Prostate gland (tissue), 2 donors: Measurements from ENCODE around the gene PYURF. TPM values are rescaled to one million over a fixed set of nuclear protein-coding genes. Genes with fewer than 3 reads are reported as not detected.

ENCODE experiments used
- DNase-seq: peaks from one replicate; pipeline ENCODE4 v3.0.0-alpha.2; 2019; ENCODE audit warnings: low spot score
- H3K27ac ChIP-seq, 2 donors: fragments of 200-600 bp; sonication (generic); 2 replicates each; pipeline ENCODE4 v1.5.1; 2017 to 2019
- H3K27me3 ChIP-seq: fragments of 200-600 bp; sonication (generic); replicated peaks from 2 replicates; pipeline ENCODE4 v1.5.1; 2019; ENCODE audit not compliant: insufficient read depth
- H3K36me3 ChIP-seq, 2 donors: fragments of 200-600 bp; sonication (generic); 1 replicate in 1 of 2; 2 replicates in 1 of 2; pipeline versions ENCODE4 v1.5.1 to v1.8.1; 2017 to 2019
- H3K4me1 ChIP-seq: fragments of 200-600 bp; sonication (generic); replicated peaks from 2 replicates; pipeline ENCODE4 v1.5.1; 2019
- H3K4me3 ChIP-seq, 2 donors: fragments of 200-600 bp; sonication (generic); 2 replicates each; pipeline ENCODE4 v1.5.1; 2017 to 2019
- H3K9me3 ChIP-seq: fragments of 200-600 bp; sonication (generic); 2 replicates; pipeline ENCODE4 v1.5.1; 2017
- CTCF ChIP-seq, 4 experiments: fragments of 200-600 bp in 2 of 4; fragments of 450-650 bp in 2 of 4; sonication (generic) in 2 of 4; IDR thresholded peaks; 1 replicate in 3 of 4; 2 replicates in 1 of 4; pipeline ENCODE4 v1.5.1; 2016 to 2019; ENCODE audit warnings: antibody characterized with exemption in 4 of 4, mild to moderate bottlenecking in 2 of 4, moderate library complexity in 2 of 4
- POLR2A ChIP-seq: fragments of 450-650 bp; IDR thresholded peaks from one replicate; pipeline ENCODE4 v1.6.1; 2016; ENCODE audit warnings: antibody characterized with exemption, mild to moderate bottlenecking
- POLR2AphosphoS5 ChIP-seq: sonication (generic); formaldehyde crosslinking; IDR thresholded peaks from one replicate; pipeline ENCODE4 v1.6.1; 2017; ENCODE audit warnings: antibody characterized with exemption
- WGBS: methylation state at CpG from one replicate; pipeline ENCODE4 v1.1.5; 2018; 5-methylcytosine and 5-hydroxymethylcytosine counted together
- intact Hi-C: fragments of 100-400 bp; cut with DNase I; formaldehyde crosslinking; loops from one replicate; pipeline ENCODE4 v1.14.2; 2022
- total RNA-seq, 2 donors: library from RNA; depleted of rRNA; stranded (reverse); fragments of >200 nt; gene quantifications; one replicate each; pipeline ENCODE4 v1.1.0, GENCODE V29; 2016

PYURF gene
- total RNA-seq, 2 donors from 2014 or later: 84.5 to 133 TPM

GRCh38 chr4:88517825-88518224 is 5.8 kb downstream of the PYURF start:
- no peak overlapping the region for H3K27ac ChIP-seq
- no peak for DNase-seq
- intact Hi-C loops: loop anchor here (10.0 kb wide), 1 partner anchor 143 kb away; the partner anchor contains the start of gene HERC6

DNA sequence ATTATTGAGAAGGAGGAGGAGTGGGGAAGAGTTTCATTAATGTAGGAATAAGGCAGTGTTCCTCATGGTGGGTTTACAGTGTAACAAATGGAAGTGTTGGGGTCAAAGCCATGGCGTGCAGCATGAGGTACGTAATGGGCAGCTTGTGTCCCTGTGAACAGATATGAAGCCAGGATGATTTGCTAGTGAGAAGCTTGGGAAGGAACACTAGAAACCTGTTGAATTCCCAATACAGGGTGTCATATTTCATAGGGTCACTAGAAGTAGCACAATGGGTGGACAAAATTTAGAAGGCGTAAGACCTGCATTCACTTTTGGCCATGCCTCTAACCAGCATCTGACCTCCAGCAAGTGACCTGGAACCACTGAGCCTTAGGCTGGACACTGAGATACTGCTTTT is 6.8 kb downstream of the PYURF start:
- no peaks in the 10 kb centered on the region for H3K27me3 ChIP-seq
- H3K4me1 ChIP-seq: no peaks in the 10 kb centered on the region
- H3K36me3 ChIP-seq: no peaks in the 10 kb centered on the region
- no peak overlapping the region for H3K4me3 ChIP-seq
- TF ChIP-seq POLR2A: no peak
- no peak for TF ChIP-seq POLR2AphosphoS5
- TF ChIP-seq CTCF (IDR thresholded peaks at IDR 0.05): no peak
- intact Hi-C loops: loop anchor here (10.0 kb wide), 1 partner anchor 142 kb away; the partner anchor contains the start of gene HERC6
- H3K9me3 ChIP-seq: no peaks in the 10 kb centered on the region
- 78% methylated on average over 3 of the region's 3 CpGs for WGBS
- no peak for DNase-seq
- H3K27ac ChIP-seq: no peak overlapping the region

More at GRCh38 chr4:88517825-88518224, 5.8 kb downstream of the PYURF start:
- Histone ChIP-seq H3K9me3 (no peaks in the 10 kb centered on the region), H3K4me3 (no peak overlapping the region), H3K27me3 (no peaks in the 10 kb centered on the region), H3K36me3 (no peaks in the 10 kb centered on the region), H3K4me1 (no peaks in the 10 kb centered on the region)
- whole genome bisulfite sequencing: 75% methylated on average over 3 of the region's 3 CpGs
- no peak for TF ChIP-seq POLR2AphosphoS5
- no peak for TF ChIP-seq POLR2A

DNA sequence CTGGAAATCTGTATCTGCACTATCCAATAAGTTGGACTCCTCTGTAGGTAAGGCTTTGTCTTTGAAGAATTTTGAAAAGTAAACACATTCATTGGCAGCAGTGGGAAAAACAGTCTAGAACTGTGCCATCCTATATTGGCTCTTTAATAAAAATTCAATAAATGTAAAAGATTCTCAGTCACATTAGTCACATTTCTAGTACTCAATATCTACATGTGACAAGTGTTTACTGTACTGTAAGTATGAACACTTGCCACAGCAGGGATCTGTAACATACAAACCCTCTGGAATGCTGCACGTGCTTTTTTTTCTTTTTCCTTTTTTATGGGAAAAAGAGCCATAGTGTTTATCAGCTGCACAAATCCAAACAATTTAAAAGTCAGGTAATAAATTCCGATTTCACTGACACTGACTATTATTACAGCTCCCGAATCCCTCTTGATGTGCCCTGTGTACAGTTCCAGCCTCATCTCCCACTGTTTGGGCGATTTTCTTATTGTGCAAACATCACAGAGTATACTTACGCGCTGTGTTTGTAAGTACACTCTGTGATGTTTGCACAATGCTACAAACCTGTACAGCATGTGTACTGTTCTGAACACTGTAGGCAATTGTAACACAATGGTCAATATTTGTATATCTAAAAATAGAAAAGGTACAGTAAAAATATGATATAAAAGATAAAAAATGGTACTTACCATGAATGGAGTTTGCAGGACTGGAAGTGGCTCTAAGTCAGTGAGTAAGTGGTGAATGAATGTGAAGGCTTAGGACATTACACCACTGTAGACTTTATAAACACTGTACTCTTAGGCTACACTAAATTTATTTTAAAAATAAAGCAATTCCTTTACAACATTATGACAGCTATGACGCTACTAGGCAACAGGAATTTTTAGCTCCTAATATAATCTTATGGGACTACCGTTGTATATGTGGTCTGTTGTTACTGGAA is 8.7 kb downstream of the PYURF start:
- Histone ChIP-seq H3K27ac (peak overlapping the region; percentile 26 to 58), H3K27me3 (no peaks in the 10 kb centered on the region), H3K36me3 (no peaks in the 10 kb centered on the region), H3K4me3 (no peak overlapping the region), H3K9me3 (no peaks in the 10 kb centered on the region), H3K4me1 (no peaks in the 10 kb centered on the region)
- DNase-seq: peak; percentile 47
- no peak for TF ChIP-seq POLR2A
- TF ChIP-seq POLR2AphosphoS5: peak; percentile 78
- intact Hi-C loops: loop anchor here (2.0 to 10.0 kb wide), 2 partner anchors 140 to 296 kb away; partner anchors contain the start of gene HERC6
- 36% methylated on average over 8 of the region's 8 CpGs for WGBS

- no peaks in the 10 kb centered on the region for H3K36me3 ChIP-seq
- intact Hi-C loops: loop anchor here (10.0 kb wide), 1 partner anchor 136 kb away; the partner anchor contains the start of gene HERC6
- H3K27ac ChIP-seq: no peak overlapping the region
- H3K4me3 ChIP-seq: no peak overlapping the region
- H3K9me3 ChIP-seq: no peaks in the 10 kb centered on the region
- TF ChIP-seq CTCF (IDR thresholded peaks at IDR 0.05): no peak
- TF ChIP-seq POLR2AphosphoS5: no peak
- no peak for TF ChIP-seq POLR2A
- no peaks in the 10 kb centered on the region for H3K4me1 ChIP-seq
- no peak for DNase-seq
- no peaks in the 10 kb centered on the region for H3K27me3 ChIP-seq
- WGBS: 77% methylated on average over 3 of the region's 3 CpGs
Measured at GRCh38 chr4:88511236-88511635, 12.3 kb downstream of the PYURF start.

GRCh38 chr4:88503344-88503743 is 20.2 kb downstream of the PYURF start:
- no peaks in the 10 kb centered on the region for H3K9me3 ChIP-seq
- H3K36me3 ChIP-seq: no peaks in the 10 kb centered on the region
- TF ChIP-seq POLR2AphosphoS5 (no peak), POLR2A (no peak), CTCF (IDR thresholded peaks at IDR 0.05) (no peak)
- intact Hi-C loops: no loop called here
- no peaks in the 10 kb centered on the region for H3K4me1 ChIP-seq
- WGBS: 90% methylated on average over 2 of the region's 2 CpGs
- no peak overlapping the region for H3K4me3 ChIP-seq
- no peak for DNase-seq
- H3K27me3 ChIP-seq: no peaks in the 10 kb centered on the region
- H3K27ac ChIP-seq: no peak overlapping the region
